Heart left ventricle (tissue), 13 donors: ENCODE results near the gene DNAH1.

ENCODE experiments used
- CTCF ChIP-seq, 12 donors: fragments of 200-600 bp; sonication (generic) in 4 of 12; IDR thresholded peaks; one replicate each; pipeline versions ENCODE4 v1.5.0 to v1.8.0; 2018 to 2022; ENCODE audit warnings: antibody characterized with exemption in 12 of 12, mild to moderate bottlenecking in 5 of 12
- POLR2A ChIP-seq, 2 donors: fragments of 450-650 bp; IDR thresholded peaks; one replicate each; pipeline ENCODE4 v1.6.1; 2017; ENCODE audit warnings: antibody characterized with exemption in 2 of 2, mild to moderate bottlenecking in 2 of 2, moderate library complexity in 2 of 2
- donor health status: ischemic (EF 13 %, LVEDD 7.1; RV severe dilation, severe dysfunction).
- donor health status: DM: no; HTN: yes; CAD: no.
- donor health status: DM: no; HTN: no; CAD: no.
- donor health status: ischemic (EF 25% LVEDD 6.9; RV normal size, moderate dysfunction).
- donor health status: ischemic (EF 25% LVEDD 5.7; RV mildly dilated, moderate dysfunction).
- donor health status: ischemic (EF 35%, LVEDD 5.7; RV mildly dilated, moderate dysfunction).
- donor health status: nonischemic (EF 11% LVEDD 7.7; RV severe dilation, severe dysfunction).
- donor health status: DM: yes; HTN: yes; CAD: no.
- donor health status: PGD.
- donor health status: ischemic (EF 29% LVEDD 5.4; RV normal size, mild dysfunction).
- donor health status: nonischemic (EF 23%, LVEDD 6.1; RV moderate dilation, normal function).

- TF ChIP-seq CTCF (IDR thresholded peaks at IDR 0.05) (no peak), POLR2A (IDR thresholded peaks at IDR 0.05) (no peak)
Measured at GRCh38 chr3:52401551-52401950, 85.4 kb downstream of the DNAH1 start.
